MV-4-11 (cell line): ENCODE results near the gene C5orf63.
"Not testable (repeated sequence)": the region's sequence is repeated elsewhere in the genome, so short reads cannot be mapped to it uniquely, and the experiment has no call there.

ENCODE experiments used
- DNase-seq: peaks from one replicate; lab custom pipeline; 2025; lab: John Stamatoyannopoulos, UW

Gene C5orf63

DNA sequence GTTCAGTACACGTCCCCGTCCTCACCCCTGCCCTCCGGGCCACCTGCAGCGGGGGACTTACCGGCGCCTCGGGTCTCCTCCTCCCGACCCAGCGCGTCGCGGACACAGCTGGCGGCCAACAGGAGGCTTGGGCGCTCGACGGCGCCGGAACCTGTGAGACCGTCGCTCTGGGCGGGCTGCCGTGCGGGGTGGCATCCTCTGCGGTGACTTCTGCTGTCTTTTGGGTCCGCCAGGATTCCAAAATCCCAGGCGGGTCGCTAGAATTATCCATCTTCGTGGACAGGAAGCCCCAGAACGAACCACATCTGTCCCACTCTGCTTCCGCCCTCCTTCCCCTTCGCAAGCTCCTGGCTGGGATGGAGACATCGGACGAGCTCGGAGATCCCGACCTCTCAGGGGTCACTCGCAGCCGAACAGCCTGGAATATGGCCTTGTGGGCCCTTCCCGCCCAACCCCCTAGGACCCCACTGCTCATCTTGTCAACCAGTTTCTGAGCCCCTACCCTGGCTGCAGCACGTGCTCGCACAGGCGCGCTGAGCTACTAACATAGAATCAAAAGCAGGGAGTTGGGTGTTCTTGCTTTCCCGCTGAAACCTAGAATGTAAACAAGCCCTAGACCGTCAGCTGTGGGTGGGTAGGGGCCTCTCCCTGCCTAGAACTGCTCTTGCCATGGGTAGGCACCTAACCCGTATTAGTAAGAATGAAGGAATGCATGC lies 42.0 kb downstream of the C5orf63 start:
- no peak for DNase-seq

DNA sequence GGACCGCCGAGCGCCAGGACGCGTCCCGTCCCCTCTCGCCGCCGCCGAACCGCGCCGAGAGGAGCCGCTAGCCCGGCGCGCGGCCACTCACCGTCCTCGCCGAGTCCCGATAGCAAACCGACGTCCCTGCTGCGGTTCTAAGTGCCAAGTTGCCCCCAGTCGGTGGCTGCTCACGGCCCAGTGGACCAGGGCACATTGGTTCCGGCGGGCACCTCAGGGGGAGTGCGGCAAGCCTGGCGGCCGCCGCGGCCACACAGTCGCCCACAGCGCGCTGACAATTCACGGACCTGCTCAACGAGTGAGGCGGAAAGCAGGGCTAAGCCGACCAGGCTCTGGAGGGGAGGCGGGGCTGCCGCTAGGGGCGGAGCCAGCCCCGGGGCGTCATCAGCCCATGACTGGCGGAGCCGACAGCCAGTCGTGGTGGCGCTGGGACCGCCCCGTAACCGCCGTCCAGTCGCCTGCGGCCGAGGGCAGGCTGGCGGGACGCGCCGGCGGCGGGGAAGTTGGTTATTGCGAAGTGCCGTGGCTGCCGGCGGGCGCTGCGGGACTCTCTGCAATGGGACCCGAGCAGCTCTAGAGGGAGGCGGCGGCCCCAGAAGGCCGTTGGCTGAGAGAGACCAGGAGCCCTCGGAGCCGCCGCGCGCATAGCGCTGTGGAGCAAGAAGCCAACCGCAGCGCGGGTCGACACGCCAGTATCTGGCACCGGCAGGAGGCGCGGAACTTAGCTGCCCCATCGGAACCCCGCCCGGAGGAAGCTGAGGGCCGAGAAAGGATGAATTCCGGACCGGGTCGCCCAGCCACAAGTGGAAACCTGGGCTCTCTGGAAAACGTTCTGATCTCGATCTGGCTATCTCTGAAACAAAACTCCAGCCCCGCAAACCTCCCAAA lies 42.8 kb downstream of the C5orf63 start, which contains the start of gene MARCHF3:
TSS of gene MARCHF3 (minus strand) at position 300 of the 888 bp plus-strand sequence. CDS start 112,387 bp downstream, outside the sequence.
- DNase-seq: peak; percentile 94

DNA sequence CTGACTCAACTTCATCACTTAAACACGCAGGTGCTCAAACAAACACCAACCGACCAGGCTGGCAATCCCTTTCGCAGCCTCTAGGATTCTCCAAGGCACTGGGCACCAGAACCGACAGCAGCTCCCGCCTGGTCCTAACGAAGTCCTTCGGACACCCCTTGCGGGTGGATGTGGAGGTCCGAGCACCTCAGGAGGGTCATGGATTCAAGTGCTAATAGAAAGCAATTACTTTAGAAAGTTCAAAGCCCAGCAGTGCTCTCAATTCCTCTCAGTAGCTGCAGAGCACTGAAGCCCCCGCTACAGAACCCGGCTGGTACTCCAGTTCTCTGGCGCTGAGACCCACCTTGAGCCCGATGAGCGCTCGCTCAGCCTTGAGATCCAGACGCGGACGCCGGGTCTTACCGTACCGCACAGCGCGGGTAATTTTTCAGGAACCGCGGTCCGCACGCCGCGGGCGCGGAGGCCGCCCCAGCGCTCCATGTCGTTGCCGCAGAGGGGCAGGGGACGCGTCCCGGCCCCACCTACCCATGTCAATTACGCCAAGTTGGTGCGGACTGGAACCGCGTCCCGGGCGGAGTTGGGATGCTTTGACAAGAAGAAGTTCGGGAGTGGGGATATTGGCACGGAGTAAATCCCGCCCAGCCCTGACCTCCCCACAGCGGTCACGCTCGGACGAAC lies 43.6 kb downstream of the C5orf63 start:
- DNase-seq: peak; percentile 57

DNA sequence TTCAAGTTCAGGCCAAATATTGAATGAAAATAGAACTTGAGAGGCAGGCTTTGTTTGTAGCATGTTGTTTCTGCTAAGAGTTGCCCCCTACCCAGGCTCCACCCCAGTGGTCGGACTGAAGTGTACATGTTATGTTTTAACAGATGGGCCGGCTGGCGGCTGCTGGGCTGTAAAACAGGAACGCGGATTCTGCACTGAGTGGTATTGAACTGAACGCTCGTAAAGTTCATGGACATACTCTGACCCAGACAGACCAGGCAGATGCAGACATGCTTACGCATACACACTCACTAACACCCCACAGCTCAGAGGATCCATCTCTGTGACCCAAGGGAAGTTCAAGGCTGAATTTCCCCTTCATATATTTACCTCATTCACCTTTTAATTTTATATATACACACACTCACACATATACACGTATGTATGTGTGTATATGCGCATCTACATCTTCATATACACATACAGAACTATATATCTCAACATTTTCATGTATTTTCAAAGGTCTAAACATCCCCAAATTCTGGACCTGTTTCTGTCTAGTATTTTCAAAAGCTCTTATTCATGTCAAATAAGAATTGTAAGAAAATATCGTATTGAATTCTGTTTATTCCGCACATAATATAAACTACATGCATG lies 44.4 kb downstream of the C5orf63 start:
- peak; percentile 31 for DNase-seq

DNA sequence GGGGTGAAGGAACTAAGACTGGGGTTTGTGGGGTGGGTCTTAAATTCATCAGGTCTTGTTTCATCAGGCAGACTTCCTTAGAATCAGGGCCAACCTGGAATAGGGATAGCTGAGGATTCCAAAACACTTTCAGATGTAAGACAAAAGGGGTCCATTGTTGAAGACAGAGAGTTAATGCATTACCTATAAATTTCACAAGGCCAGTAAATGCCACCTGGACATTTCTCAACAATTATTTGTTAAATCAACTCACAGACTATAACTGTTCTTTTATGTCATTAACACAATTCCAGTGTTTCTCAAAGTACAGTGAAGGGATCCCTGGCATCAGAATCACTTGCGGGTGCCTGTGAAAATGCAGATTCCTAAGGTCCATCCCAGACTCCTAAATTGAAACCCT lies 45.8 kb downstream of the C5orf63 start:
- no peak for DNase-seq

DNA sequence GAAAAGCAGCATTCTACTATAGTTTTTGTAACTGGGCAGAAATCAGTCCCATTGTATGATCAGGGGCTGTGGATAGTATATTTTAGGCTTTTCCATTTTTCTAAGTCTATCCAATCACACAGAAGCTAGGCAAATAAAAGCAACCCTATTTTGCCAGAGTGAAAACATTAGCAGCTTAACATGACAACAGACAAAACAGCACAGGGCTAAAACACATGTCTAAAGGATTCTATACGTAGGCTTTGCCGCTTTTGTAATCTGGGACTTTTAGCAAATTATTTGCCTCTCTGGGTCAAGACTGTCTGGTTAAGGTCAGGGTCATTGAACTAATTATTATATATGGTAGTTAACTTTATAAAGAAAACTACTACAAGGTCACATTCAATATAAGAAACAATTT lies 47.1 kb downstream of the C5orf63 start:
- no peak for DNase-seq

DNA sequence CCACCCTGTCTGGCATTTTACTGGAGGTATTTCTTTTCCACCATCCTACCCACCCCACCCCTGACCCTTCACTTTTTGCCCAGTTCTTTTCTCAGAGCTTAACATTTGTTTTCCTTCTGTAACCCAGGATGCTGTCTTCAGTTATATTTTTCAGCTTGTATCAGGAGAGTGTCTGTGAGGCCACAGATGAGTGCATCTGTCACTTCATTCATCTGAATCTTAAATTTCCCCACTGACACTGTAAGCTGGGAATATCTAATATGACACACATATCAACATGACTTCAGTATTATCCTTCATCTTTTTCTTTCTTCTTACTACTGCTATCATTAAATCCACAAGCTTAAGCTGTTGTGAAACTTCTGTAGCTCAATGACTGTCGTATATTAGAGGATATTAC lies 47.8 kb downstream of the C5orf63 start:
- no peak for DNase-seq

DNA sequence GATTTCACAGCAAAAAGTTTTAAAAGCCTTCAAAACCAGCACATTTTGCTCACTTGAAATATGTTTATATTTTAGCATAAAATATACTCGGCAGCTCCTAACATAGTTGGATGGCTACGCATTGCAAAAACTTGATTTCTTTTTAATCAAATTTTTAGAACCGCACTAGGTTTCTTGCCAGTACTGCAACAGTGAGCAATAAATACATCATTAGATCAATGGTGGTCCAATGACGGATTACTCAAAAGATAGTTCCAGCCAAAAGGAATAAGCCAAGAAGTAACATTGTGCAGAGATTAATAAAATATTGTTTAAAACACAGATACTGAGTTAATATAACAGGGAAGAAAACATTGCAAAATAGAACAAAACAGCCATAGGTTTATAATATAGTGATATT lies 48.5 kb downstream of the C5orf63 start:
- no peak for DNase-seq

DNA sequence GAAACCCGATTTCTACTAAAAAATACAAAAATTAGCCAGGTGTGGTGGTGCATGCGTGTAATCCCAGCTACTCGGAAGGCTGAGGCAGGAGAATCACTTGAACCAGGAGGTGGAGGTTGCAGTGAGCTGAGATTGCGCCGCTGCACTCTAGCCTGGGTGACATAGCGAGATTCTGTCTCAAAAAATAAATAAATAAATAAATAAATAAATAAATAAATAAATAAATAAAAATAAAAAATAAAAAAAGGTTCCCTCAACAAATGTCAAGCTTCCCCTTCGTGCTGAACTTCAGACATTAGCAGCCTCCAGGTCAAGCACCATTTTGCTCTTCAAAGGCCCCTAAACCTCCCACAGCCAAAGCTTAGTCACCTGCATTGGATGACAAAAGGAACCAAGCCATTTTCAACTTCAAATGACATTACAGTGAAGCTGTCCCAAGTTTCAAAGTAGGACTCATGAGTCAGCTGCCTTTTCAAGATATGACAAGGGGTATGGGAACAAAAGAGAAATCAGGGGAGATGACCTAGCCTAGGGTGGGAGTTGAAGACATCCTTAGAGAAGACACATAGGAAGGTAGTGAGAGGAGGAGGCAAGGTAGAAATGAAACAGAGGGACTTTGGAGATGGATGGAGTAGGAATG lies 49.6 kb downstream of the C5orf63 start:
- not testable (repeated sequence) for DNase-seq

DNA sequence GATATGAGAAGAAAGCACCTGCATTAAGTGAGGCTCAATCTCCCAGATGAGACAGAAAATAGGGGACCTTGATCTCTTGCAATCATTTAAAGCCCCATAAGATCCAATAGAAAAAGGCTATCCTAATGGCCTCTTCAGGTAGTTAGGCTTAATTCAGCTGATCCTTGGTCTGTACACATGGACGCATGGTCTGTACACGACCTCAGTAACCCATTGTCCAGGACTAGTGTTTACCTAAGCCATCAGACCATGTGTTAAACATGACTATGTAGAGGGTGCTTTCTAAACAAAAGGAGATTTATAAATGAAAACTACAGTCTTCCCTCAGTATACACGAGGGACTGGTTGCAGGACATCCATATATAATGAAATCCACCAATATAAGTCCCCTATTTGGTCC lies 50.5 kb downstream of the C5orf63 start:
- DNase-seq: no peak

DNA sequence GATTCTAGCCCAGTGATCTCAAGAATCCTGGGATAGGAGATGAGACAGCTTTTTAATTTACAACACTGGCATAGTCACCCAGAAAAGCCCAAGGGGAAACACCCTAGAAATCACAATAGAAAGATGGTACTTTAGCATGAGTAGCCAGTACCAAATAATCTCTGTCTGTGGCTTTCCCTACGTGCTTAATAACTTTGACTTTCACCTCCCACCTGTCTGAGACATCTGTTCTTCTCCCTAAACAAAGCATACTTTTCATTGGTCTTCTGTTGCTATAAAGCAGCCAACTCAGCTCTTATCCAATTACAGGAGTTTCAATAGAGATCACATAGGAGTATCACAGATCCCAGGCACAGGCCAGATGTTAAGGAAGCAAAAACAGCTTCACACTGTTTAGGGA lies 53.4 kb downstream of the C5orf63 start:
- DNase-seq: no peak

DNA sequence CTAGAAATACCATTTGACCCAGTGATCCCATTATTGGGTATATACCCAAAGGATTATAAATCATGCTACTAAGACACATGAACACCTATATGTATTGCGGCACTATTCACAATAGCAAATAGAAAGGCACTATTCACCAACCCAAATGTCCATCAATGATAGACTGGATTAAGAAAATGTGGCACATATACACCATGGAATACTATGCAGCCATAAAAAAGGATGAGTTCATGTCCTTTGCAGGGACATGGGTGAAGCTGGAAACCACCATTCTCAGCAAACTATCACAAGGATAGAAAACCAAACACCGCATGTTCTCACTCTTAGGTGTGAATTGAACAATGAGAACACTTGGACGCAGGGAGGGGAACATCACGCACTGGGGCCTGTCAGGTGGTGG lies 56.6 kb downstream of the C5orf63 start:
- not testable (repeated sequence) for DNase-seq

DNA sequence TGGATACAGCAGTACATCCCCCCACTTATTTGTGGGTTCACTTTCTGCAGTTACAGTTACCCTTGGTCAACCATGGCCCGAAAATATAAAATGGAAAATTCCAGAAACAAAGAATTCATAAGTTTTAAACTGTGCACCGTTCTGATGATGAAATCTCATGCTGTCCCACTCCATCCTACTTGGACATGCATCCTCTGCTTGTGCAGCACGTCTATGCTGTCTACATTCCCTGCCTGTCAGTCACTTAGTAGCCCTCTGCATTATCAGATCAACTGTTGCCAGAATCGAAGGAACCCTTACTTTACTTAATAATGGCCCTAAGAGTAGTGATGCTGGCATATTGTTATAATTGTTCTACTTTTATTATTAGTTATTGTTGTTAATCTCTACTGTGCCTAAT lies 57.6 kb downstream of the C5orf63 start:
- DNase-seq: no peak

DNA sequence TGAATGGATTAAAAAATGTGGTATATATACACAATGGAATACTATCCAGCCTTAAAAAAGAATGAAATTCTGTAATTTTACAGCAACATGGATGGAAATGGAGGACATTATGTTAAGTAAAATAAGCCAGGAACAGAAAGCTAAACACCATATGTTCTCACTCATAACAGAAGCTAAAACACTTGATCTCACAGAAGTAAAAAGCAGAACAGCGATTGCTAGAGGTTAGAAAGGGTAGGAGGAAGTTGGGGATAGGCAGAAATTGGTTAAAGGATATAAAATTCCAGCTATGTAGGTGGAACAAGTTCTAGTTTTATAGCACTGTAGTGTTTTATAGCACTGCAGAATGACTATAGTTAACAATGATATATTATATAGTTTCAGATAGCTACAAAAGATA lies 58.7 kb downstream of the C5orf63 start:
- peak; percentile 74 for DNase-seq

DNA sequence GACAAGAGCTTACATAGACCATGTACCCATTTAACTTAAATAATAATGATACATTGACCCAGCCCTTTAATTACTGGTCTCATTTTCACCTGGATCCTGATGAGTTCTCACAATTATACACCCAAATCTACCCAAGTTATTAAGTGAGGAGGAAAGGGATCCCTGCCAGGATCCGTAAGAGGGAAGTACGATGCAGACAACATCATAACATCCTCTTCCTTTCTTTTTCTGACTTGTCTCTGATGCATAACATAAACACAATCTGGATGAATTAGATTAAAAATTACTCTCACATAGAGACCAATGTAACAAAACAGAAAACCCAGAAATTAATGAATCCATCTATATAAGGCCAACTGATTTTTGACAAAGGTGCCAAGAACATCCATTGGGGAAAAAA lies 59.9 kb downstream of the C5orf63 start:
- no peak for DNase-seq

DNA sequence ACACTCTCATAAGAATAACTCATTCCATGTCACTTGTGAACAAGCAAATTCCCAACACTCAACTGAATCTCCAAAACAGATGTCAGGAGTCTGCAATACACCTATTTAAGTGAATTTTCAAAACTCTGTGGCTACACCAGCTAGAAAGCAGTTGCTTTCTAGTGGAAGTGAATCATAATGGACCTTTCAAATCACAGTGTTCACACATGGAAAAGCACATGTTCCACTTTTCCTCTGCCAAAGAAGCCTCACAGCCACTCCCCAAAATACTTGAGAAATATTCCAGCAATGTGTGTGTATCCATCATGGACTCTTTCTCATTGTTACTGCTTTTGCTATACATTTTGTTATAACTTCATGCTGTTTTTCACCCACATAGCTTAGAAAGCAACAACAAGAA lies 60.4 kb downstream of the C5orf63 start:
- DNase-seq: no peak

DNA sequence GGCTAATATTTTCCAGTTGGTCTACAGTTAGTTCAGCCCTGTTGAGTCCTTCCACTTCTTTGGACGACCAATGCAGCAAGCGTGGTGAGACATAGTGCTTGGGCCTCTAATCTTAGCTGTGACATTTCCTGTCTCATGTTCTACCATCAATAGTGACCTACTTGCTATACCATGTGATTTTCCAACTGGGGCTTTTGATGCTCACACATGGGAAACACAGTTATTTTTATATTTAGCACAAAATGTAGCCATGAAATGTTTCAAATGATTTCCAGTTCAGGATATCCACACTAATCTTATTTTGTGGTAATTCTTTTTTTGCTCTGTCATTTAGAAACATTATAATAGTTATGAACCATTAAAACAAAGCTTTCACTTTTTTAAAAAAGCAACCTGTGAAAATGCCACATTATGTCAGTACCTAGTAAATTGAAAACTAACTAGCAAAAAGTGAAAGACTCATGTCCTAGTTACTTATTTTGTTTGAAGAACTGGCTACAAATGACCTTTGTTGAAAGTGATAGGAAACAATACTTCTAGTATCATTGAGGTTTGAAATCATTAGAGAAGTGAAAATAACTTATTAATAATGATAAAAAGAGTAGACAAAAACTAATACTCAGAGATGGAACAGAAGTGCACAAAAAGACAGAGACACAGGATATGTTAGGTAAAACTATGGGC lies 61.2 kb downstream of the C5orf63 start:
- no peak for DNase-seq

DNA sequence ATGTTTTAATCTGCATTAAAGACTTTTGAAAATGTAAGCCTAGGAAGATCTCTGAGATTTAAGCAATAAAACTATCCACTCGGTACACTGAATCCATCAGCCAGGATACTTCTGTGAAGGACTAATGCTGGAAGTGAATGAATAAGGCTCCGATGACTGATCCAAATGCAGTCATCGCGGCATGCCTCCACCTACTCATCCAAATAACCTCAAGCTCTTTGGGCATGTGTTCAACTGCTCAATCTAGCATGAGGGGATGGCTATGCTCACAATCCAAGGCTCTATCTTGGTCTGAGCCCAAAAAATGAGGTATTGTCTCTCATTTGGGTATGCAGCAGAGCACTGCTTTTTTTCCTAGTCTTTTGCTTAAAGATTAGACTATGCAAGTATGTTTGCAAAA lies 62.1 kb downstream of the C5orf63 start:
- DNase-seq: no peak

DNA sequence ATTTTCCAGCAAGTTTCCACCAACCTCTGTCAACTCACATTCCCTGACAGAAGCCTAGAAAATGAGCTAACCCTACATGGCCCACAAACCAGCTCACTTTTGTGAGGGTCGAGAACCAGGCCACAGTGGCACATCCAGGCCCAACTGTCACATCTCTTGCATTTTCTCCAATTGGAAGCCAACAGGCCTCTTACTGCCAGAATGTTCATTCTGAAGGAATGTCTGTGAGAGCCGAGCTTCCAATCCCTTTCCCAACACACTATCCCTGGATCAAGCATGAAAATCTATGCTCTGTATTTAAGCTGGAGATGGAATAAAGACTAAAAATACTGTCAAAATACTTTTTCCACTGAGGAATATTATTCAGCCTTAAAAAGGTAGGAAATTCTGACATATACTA lies 62.9 kb downstream of the C5orf63 start:
- DNase-seq: no peak

DNA sequence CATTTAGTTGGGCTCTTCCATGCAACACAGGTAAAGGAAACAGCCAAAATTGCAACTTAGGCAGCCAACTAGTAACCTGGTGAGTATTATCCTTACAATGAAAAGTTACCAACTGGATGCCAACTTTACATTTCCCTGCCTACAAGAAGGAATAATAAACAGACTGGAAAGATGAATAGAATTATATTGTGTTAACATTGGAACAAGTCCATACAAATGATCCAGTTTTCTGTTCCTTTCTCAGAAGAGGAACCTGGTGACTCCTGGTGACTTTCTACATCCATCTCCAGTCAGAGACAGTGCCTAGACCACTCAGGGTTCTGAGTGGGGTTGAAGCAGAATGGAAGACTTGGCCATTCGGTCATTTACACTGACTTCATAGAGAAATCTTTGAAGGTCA lies 63.5 kb downstream of the C5orf63 start:
- DNase-seq: peak; percentile 18

DNA sequence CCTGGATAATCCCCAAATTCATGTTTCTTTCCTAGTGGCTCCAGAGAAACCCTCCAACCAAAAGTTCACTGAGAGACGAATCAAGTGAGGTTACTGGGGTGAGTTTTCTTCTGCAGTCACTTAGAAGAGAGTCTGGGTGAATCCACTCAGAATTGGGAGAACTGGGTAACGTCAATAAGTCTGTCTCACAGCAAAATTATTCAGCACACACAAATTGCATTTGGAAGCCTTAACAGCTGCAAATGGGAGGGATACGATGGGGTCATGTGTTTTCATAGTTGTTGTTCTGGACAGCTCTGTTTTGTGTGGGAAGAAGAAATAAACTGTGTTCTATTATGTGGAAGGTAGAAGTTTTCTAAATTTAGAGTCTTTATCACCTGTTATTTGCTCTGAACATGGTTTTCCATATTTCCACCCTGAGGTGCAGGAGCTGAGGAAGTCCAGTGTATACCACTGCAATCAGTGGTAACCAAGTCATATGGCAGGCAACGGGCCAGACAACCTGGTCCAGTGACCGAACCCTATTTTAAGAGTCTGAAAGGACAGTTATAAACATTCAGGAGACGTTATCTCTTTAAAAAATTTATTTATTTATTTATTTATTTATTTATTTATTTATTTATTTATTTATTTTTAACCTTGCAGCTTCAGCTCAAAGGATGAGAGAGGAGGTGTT lies 64.9 kb downstream of the C5orf63 start:
- no peak for DNase-seq
